Measurements from ENCODE around the gene HSPB6.
A peak's percentile ranks its signal among the peaks of the same experiment; 100 is the strongest.

DNA sequence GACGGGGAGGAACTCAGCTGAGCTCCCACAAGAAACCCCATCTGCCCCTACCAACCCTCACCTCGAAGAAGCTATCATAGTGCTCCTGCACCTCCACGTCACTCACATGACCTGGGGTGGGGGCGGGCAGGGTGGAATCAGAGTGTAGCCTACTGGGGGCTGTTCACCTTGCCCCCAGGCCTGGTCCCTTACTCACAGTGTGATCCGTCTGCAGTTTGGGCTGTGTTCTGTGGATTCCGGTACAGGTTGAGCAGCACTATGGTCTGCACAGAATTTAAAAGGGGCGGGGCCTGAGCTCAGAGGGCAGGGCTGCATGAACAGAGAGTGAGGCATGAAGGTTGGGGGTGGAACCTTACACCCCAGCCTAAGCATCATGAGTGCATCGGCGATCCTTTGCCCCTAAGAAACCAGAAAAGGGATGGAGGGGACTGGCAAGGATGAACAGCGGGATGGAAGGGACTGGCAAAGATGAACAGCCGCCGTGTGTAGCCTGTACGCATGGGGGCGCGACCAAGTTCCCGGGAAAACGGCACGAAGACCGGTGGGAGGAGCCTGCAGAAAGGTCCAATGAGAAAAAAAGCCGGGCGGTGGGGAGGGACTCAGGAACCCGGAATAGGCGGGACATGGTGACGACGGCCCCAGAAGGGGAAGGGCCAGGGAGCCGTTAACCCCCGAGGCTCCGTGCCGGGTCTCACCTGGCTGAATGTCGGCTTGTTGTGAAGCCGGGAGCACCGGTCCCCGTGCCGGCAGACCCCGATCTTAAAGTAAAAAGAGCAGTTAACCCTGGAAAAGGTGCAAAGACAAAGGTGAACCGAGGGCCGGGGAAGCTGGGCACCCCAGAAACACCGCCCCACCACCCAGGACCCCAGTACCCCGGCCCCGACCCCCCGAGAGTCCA lies 12.2 kb downstream of the HSPB6 start:
- no peak for TF ChIP-seq YY1 (IDR thresholded peaks at IDR 0.05; ENCODE audit: extremely low read depth, insufficient replicate concordance, low read depth, low read length)
- no peak for TF ChIP-seq SIN3A (IDR thresholded peaks at IDR 0.05; ENCODE audit: low read depth)
- TF ChIP-seq CEBPB (IDR thresholded peaks at IDR 0.05; ENCODE audit: low read depth): no peak
- TF ChIP-seq, protein P1, sequence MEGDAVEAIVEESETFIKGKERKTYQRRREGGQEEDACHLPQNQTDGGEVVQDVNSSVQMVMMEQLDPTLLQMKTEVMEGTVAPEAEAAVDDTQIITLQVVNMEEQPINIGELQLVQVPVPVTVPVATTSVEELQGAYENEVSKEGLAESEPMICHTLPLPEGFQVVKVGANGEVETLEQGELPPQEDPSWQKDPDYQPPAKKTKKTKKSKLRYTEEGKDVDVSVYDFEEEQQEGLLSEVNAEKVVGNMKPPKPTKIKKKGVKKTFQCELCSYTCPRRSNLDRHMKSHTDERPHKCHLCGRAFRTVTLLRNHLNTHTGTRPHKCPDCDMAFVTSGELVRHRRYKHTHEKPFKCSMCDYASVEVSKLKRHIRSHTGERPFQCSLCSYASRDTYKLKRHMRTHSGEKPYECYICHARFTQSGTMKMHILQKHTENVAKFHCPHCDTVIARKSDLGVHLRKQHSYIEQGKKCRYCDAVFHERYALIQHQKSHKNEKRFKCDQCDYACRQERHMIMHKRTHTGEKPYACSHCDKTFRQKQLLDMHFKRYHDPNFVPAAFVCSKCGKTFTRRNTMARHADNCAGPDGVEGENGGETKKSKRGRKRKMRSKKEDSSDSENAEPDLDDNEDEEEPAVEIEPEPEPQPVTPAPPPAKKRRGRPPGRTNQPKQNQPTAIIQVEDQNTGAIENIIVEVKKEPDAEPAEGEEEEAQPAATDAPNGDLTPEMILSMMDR (IDR thresholded peaks at IDR 0.05 in 2 of 3, conservative IDR thresholded peaks at IDR 0.05 in 1 of 3; ENCODE audit: borderline replicate concordance in 1 of 3, insufficient read depth in 1 of 3, low read depth in 2 of 3, low read length in 2 of 3): peak in 2 of 3 experiments; percentile 29 to 38; a peak in 1 of 6 replicates
- no peak for TF ChIP-seq EZH2 (IDR thresholded peaks at IDR 0.05)
- TF ChIP-seq, protein P2, sequence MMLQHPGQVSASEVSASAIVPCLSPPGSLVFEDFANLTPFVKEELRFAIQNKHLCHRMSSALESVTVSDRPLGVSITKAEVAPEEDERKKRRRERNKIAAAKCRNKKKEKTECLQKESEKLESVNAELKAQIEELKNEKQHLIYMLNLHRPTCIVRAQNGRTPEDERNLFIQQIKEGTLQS (IDR thresholded peaks at IDR 0.05): no peak
- no peak for TF ChIP-seq RAD21 (IDR thresholded peaks at IDR 0.05; ENCODE audit: low read depth)
- TF ChIP-seq FOSL1 (IDR thresholded peaks at IDR 0.05; ENCODE audit: low read depth): no peak
- no peak for TF ChIP-seq EZH2phosphoT487 (IDR thresholded peaks at IDR 0.05; ENCODE audit: borderline replicate concordance)
- TF ChIP-seq, protein P3, sequence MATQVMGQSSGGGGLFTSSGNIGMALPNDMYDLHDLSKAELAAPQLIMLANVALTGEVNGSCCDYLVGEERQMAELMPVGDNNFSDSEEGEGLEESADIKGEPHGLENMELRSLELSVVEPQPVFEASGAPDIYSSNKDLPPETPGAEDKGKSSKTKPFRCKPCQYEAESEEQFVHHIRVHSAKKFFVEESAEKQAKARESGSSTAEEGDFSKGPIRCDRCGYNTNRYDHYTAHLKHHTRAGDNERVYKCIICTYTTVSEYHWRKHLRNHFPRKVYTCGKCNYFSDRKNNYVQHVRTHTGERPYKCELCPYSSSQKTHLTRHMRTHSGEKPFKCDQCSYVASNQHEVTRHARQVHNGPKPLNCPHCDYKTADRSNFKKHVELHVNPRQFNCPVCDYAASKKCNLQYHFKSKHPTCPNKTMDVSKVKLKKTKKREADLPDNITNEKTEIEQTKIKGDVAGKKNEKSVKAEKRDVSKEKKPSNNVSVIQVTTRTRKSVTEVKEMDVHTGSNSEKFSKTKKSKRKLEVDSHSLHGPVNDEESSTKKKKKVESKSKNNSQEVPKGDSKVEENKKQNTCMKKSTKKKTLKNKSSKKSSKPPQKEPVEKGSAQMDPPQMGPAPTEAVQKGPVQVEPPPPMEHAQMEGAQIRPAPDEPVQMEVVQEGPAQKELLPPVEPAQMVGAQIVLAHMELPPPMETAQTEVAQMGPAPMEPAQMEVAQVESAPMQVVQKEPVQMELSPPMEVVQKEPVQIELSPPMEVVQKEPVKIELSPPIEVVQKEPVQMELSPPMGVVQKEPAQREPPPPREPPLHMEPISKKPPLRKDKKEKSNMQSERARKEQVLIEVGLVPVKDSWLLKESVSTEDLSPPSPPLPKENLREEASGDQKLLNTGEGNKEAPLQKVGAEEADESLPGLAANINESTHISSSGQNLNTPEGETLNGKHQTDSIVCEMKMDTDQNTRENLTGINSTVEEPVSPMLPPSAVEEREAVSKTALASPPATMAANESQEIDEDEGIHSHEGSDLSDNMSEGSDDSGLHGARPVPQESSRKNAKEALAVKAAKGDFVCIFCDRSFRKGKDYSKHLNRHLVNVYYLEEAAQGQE (IDR thresholded peaks at IDR 0.05; ENCODE audit: low read depth): no peak
- no peak for TF ChIP-seq SRF (IDR thresholded peaks at IDR 0.05; ENCODE audit: low read depth)
